IPS DF 4.7 (cell line): Measurements from ENCODE around the gene IFNL2.
"Not testable (repeated sequence)": the region's sequence is repeated elsewhere in the genome, so short reads cannot be mapped to it uniquely, and the experiment has no call there.

Source experiments
- DNase-seq: peaks from one replicate; pipeline ENCODE4 v3.0.0-alpha.2; 2013; ENCODE audit warnings: low spot score; ENCODE audit errors: extremely low read depth

IFNL2 gene

DNA sequence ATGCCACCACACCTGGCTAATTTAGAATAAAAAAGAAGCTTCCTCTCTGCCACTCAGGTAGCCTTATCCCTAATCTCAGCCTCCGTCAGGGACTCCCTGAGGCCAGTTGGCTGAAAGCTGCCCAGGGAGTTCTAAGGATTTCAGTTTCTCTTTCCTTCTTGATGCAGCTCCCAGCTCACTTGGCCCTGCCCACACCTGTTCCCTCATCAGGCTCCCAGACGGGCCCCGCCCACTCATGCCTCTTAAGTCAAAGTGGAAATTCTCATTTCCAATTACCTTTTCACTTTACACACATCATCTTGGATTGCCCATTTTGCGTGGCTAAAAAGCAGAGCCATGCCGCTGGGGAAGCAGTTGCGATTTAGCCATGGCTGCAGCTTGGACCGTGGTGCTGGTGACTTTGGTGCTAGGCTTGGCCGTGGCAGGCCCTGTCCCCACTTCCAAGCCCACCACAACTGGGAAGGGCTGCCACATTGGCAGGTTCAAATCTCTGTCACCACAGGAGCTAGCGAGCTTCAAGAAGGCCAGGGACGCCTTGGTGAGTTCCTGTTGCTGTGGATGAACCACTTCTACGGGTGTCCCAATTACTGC, 28.0 kb downstream of the IFNL2 start, which contains the start of gene IFNL1:
IFNL1 (plus strand) TSS at position 353 of the 591 bp plus-strand sequence; CDS start at position 368, 15 bp downstream.
- no peak for DNase-seq

DNA sequence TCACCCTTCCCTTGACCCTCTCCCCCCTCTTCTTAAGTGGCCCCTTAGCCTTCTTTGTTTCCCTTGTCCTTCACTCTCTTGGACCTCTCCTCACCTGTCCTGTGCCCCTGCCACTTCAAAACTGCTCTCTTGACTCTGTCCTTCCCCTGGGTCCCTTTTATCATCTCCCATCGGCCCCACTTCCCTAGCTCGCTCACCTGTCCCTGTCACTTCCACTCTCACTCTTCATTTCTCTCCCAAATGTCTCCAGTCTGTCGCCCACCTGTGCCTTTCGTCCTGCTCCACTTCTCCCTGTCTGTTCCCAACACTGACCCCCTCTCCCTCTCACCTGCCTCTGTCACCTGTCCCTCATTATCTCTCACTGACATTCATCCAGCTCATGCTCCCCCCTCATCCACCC, 28.7 kb downstream of the IFNL2 start:
- no peak for DNase-seq

- DNase-seq = no peak
These were observed 29.9 kb downstream of the IFNL2 start for GRCh38 chr19:39297931-39298634.

DNA sequence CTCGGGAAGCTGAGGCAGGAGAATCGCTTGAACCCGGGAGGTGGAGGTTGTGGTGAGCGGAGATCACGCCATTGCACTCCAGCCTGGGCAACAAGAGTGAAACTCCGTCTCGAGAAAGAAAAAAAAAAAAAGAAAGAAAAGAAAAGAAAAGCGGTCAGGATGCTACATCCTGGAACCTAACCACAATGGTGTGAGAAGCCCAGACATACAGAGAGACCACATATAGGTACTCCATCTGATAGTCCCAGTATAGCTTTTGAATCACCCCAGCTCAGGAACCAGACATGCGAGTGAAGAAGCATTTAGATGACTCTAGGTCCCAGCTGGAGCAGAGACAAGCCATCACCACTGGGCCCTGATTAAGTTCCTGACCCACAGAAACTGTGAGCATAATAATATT, 31.2 kb downstream of the IFNL2 start:
- DNase-seq = no peak

- no peak for DNase-seq
These were observed 31.6 kb downstream of the IFNL2 start for GRCh38 chr19:39299832-39300231.

DNA sequence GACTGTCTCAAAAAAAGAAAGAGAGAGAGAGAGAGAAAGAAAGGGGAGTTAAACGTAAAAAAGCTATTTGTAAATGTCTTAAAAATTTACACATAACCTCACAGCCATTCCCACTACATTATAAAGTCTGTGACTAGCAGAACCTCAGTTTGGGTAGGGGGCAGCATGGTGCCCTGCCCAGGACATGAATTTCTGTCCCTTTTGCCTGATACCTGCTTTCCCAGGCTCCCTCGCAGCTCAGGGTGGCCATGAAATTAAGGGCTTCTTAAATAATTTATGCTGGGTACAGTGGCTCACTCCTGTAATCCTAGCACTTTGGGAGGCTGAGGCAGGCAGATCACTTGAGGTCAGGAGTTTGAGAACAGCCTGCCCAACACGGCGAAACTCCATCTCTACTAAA, 32.8 kb downstream of the IFNL2 start:
- no peak for DNase-seq

GRCh38 chr19:39301562-39301961, 33.4 kb downstream of the IFNL2 start:
- DNase-seq = no peak

- DNase-seq = no peak
These were observed 35.4 kb downstream of the IFNL2 start for GRCh38 chr19:39303373-39304184.

- DNase-seq = no peak
These were observed 36.0 kb downstream of the IFNL2 start for GRCh38 chr19:39304185-39304513.

DNA sequence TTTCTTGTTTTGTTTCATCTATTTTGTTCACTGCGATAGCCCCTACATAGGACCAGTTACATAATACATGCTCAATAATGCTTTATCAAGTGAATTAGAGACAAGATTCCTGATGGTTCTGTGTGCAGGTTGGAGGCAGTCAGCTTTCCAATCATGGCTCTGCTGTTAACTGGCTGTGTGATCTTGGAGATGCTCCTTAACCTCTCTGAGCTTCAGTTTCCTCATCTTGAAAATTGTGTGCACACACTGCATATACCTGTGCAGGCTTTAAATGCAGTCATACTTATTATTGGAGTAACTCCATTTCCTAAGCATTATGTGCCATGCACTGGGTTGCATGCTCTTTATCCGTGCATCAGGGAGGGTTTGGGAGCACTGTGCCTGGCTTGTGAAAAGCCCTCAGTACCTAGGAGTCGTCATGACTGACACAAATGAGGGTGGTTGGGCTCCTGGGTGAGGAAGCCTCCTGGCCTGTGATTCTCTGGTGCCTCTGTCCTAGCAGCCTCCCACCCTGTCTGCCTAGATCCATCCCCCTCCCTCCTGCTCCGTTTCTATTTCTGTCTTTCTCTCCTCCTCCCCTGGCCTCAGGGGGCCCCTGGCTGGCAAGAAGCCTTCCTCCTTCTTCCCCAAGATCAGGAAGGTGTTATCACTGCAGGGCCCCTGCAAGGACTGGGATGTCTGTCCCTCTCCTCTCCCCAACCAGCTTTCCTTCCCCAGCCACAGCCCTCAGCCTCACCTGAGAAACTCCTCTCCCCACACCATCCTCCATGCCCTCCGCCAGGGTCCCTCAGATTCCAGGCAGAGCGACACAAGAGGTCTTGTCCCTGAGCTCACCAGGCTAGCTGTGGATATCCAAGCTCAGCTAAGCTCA, 36.7 kb downstream of the IFNL2 start:
- no peak for DNase-seq

DNA sequence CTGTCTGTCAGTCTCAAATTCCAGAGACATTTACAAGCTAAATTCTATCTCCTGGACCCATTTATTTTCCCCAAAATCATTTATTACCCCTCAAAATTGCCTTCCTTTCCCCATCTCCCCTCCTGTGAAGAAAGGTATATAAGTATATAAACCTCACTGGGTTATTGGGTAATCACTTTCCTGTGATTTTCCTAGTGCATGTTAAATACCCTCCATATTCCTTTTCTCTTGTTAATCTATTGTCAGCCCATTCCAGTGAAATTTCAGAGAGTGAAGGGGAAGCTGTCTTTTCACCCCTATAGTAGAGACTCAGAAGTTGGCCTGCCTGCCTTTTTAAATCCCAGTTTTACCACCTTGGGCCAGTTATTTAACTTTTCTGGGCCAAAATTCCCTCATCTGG, 37.9 kb downstream of the IFNL2 start:
- no peak for DNase-seq

DNA sequence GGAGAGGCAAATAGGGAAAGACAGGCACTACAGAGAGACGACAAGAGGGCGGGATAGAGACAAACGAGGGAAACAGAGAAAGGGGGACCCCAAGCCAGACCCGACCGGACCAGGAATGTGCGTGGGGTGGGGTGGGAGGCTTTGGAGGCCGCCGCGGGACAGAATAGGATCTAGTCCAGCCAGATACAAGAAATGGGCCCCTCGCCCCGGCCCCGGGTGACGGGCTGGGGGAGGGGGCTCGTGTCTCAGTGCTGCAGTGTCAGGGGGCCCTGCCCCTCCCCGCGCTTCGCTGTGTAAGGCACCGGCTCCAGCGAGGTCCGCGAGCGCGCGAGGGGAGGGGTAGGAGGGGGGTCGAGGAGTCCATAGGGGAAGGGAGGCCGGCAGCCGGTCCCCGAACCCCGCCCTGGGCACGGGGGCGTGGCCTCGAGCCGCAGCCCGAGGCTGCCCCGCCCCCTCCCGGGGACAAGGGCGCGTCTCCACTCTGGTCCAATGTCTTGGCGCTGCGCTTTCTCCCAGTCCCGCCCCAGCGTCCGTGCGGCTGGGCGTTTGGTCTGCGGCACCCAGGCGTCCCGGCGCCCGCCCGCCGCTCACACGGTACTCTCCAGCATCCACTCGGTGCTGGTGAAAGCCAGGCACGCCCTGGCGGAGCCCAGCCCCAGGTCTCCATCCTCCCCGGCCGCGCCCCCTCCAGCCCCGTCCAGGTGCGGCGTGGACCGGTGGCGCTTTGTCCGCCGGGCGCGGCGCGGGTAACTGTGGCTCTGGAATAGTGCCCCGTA, 39.0 kb downstream of the IFNL2 start:
- DNase-seq = no peak

GRCh38 chr19:39307822-39308530, 39.8 kb downstream of the IFNL2 start:
- DNase-seq = no peak

DNA sequence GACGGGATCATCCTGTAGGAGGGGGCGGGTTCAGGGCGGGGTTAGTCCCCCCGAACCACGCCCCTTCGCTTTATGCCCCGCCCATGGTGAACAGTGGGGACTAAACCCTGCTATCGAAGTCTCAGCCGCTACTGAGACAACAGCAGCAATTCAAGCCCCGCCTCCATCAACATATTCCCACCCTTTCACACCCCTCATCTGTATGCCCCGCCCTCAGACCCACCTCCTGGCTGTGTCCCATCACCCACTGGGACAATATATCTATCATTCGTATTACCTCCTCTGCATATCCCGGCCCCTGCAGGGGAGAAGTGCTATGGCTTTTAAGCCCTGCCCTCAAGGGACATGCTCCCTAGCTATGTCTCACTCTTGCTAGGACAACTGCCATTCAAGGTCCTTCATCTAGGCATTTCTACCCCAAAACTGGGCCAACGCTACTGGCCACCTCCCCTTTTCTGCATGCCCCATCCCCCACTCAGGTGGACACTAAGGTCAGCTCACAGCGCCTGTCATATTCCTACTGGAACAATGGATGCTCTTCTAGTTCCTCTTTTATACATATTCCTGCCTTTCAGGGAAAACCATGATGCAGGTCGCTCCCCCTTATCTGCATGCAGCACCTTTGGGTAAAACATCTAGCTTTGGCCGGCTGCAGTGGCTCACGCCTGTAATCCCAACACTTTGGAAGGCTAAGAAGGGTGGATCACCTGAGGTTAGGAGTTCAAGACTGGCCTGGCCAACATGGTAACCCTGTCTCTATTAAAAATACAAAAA, 40.5 kb downstream of the IFNL2 start:
- no peak for DNase-seq

GRCh38 chr19:39309305-39309670, 41.1 kb downstream of the IFNL2 start:
- DNase-seq = not testable (repeated sequence)

- DNase-seq = no peak
These were observed 42.5 kb downstream of the IFNL2 start for GRCh38 chr19:39310558-39311311.

GRCh38 chr19:39314016-39314728, 46.0 kb downstream of the IFNL2 start:
- DNase-seq = no peak

DNA sequence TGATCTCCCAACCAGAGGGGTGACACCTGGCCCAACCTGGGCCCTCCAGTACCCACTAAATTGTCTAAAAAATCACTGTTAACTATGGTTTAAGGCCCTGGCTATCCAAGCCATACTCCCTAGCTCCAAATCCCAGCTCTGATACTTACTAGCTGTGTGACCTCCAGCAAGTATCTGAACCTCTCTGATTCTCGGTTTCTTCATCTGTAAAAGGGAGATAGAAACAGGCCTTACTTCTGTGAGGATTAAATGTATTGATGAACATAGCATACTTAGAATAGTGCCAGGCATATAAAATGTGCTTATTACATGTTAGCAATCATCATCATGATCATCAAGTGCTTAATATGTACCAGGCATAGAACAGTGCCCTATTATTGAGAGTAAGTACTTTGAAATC, 47.7 kb downstream of the IFNL2 start:
- DNase-seq = no peak
